Neural progenitor cell (in vitro differentiated cells): ENCODE measurements around the gene KLK12. TPM values are rescaled to one million over a fixed set of nuclear protein-coding genes. Genes with fewer than 3 reads are reported as not detected.

Experiments
- DNase-seq: peaks from one replicate; pipeline ENCODE4 v3.0.0-alpha.2; 2016; ENCODE audit warnings: low spot score
- H2AFZ ChIP-seq: fragments of 200-600 bp; sonication (generic); replicated peaks from 2 replicates; pipeline ENCODE4 v1.6.1; 2016; ENCODE audit warnings: antibody characterized with exemption
- H3F3A ChIP-seq: fragments of 200-600 bp; sonication (generic); 2 replicates; pipeline ENCODE4 v1.6.1; 2016; ENCODE audit warnings: antibody characterized with exemption, low read depth
- H3K27ac ChIP-seq: fragments of 200-600 bp; sonication (generic); 2 replicates; pipeline ENCODE4 v1.5.1; 2016; ENCODE audit warnings: mild to moderate bottlenecking
- H3K27me3 ChIP-seq: fragments of 200-600 bp; sonication (generic); 2 replicates; pipeline ENCODE4 v1.6.1; 2016; ENCODE audit warnings: mild to moderate bottlenecking, moderate library complexity
- H3K36me3 ChIP-seq: fragments of 200-600 bp; sonication (generic); 2 replicates; pipeline ENCODE4 v1.5.1; 2016
- H3K4me1 ChIP-seq: fragments of 200-600 bp; sonication (generic); 2 replicates; pipeline ENCODE4 v1.6.1; 2016; ENCODE audit warnings: mixed run types
- H3K4me2 ChIP-seq: fragments of 200-600 bp; sonication (generic); 2 replicates; pipeline ENCODE4 v1.6.1; 2016
- H3K4me3 ChIP-seq: fragments of 200-600 bp; sonication (generic); 2 replicates; pipeline ENCODE4 v1.5.1; 2016
- H3K79me2 ChIP-seq: fragments of 200-600 bp; sonication (generic); 2 replicates; pipeline ENCODE4 v1.6.1; 2016; ENCODE audit warnings: low read depth
- H3K9ac ChIP-seq: fragments of 200-600 bp; sonication (generic); 2 replicates; pipeline ENCODE4 v1.6.1; 2016
- H3K9me3 ChIP-seq: fragments of 200-600 bp; sonication (generic); 2 replicates; pipeline ENCODE4 v1.5.1; 2016; ENCODE audit warnings: low read depth
- H4K20me1 ChIP-seq: fragments of 200-600 bp; sonication (generic); 2 replicates; pipeline ENCODE4 v1.6.1; 2016; ENCODE audit warnings: low read depth
- H3K27ac Mint-ChIP-seq: 3 replicates; pipeline ENCODE4 v1.8.0; 2021; ENCODE audit warnings: mixed read lengths
- H3K27me3 Mint-ChIP-seq: 2 replicates; pipeline ENCODE4 v1.8.0; 2022; ENCODE audit warnings: low read depth, mild to moderate bottlenecking, inconsistent platforms, moderate library complexity, mixed read lengths; ENCODE audit not compliant: insufficient read depth
- H3K36me3 Mint-ChIP-seq: 3 replicates; pipeline ENCODE4 v1.8.0; 2021; ENCODE audit warnings: mixed read lengths
- H3K4me1 Mint-ChIP-seq: 3 replicates; pipeline ENCODE4 v1.8.0; 2021; ENCODE audit warnings: mixed read lengths
- H3K4me3 Mint-ChIP-seq: 3 replicates; pipeline ENCODE4 v1.8.0; 2021; ENCODE audit warnings: mild to moderate bottlenecking, moderate library complexity, mixed read lengths
- H3K9me3 Mint-ChIP-seq: 3 replicates; pipeline ENCODE4 v1.8.0; 2020; ENCODE audit warnings: mixed read lengths
- CTCF ChIP-seq: fragments of 200-600 bp; sonication (generic); IDR thresholded peaks from 2 replicates; pipeline ENCODE4 v1.5.1; 2017; ENCODE audit warnings: antibody characterized with exemption, mild to moderate bottlenecking
- EZH2 ChIP-seq: fragments of 200-600 bp; sonication (generic); IDR thresholded peaks from 2 replicates; pipeline ENCODE4 v1.6.1; 2017; ENCODE audit warnings: antibody characterized with exemption, mild to moderate bottlenecking, moderate library complexity
- EZH2phosphoT487 ChIP-seq: fragments of 200-600 bp; sonication (generic); IDR thresholded peaks from 2 replicates; pipeline ENCODE4 v1.6.1; 2017; ENCODE audit warnings: antibody characterized with exemption
- total RNA-seq: library from RNA; depleted of rRNA; stranded (reverse); fragments of >200 nt; gene quantifications from 2 replicates; pipeline ENCODE4 v1.2.3, GENCODE V29; 2015; ENCODE audit warnings: low replicate concordance

KLK12 gene
- total RNA-seq, 1 donor from 2014 or later: not detected

DNA sequence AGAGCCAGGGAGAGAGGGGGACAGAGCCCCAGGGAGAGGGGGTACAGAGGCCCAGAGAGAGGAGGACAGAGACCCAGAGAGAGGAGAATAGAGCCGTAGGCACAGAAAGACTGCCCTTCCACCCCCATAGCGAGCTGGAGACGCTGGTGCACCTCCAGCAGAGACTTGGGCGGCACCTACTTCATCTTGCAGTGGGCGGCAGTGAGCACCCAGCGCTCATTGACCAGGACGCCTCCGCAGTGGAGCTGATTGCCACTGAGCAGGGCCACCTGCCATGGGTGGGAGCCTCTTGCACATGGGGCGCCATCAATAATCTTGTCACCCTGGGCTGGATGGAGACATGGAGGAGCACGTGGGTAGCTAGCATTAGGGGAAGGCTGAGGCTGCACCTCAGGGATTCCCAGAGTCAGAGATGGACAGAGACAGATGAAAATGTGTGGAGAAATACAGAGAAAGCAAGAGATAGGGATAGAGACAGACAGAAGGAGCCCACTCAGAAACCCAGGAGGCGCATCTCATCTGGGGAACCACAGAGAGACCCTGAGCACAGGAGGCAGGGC lies 53.1 kb downstream of the KLK12 start:
- H3K4me1 ChIP-seq: peaks cover 3% of the 10 kb centered on the region
- no peak for DNase-seq
- no peak overlapping the region for H3K9ac ChIP-seq
- H3K9me3 ChIP-seq: no peaks in the 10 kb centered on the region
- H3K27me3 ChIP-seq: peaks cover 38% of the 10 kb centered on the region
- H4K20me1 ChIP-seq: no peaks in the 10 kb centered on the region
- no peak overlapping the region for H3K27ac ChIP-seq
- no peak overlapping the region for H3K4me3 Mint-ChIP-seq
- peaks cover 15% of the 10 kb centered on the region for H3K27me3 Mint-ChIP-seq
- no peaks in the 10 kb centered on the region for H3K36me3 ChIP-seq
- H3K27ac Mint-ChIP-seq: peak overlapping the region; percentile 10
- peaks cover 6% of the 10 kb centered on the region for H3K9me3 Mint-ChIP-seq
- no peaks in the 10 kb centered on the region for H3K79me2 ChIP-seq
- H2AFZ ChIP-seq: no peak overlapping the region
- no peak overlapping the region for H3K4me3 ChIP-seq
- TF ChIP-seq EZH2phosphoT487: no peak
- TF ChIP-seq EZH2: no peak
- no peak for TF ChIP-seq CTCF
- peaks cover 17% of the 10 kb centered on the region for H3K4me1 Mint-ChIP-seq
- no peaks in the 10 kb centered on the region for H3F3A ChIP-seq
- no peak overlapping the region for H3K4me2 ChIP-seq
- H3K36me3 Mint-ChIP-seq: no peaks in the 10 kb centered on the region

DNA sequence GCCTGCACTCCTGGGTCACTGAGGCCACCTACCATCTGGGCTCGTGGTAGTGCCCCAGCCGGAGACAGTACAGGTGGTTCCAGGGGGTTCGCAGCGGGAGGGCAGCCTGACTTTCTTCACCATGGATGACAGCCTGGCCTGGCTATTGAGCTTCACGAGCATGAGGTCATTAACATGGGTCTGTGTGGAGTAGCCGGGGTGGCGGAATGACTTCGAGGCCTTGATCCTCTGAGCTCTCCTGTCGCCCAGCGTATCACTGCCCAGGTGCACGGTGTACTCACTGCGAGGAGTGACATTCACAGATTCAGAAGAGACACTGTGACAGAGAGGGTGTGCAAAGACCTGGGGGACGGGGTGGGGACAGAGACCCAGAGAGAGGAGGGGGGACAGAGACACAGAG lies 54.6 kb downstream of the KLK12 start:
- H3K4me1 ChIP-seq: peaks cover 3% of the 10 kb centered on the region
- no peak overlapping the region for H3K27ac ChIP-seq
- H3K4me3 ChIP-seq: no peak overlapping the region
- Mint-ChIP-seq H3K4me3 (no peak overlapping the region), H3K4me1 (peaks cover 25% of the 10 kb centered on the region), H3K27ac (no peak overlapping the region), H3K9me3 (peaks cover 5% of the 10 kb centered on the region), H3K36me3 (no peaks in the 10 kb centered on the region), H3K27me3 (peaks cover 12% of the 10 kb centered on the region)
- no peaks in the 10 kb centered on the region for H4K20me1 ChIP-seq
- no peaks in the 10 kb centered on the region for H3K79me2 ChIP-seq
- no peaks in the 10 kb centered on the region for H3K36me3 ChIP-seq
- no peaks in the 10 kb centered on the region for H3K9me3 ChIP-seq
- no peaks in the 10 kb centered on the region for H3F3A ChIP-seq
- H3K9ac ChIP-seq: no peak overlapping the region
- TF ChIP-seq EZH2phosphoT487 (no peak), CTCF (no peak), EZH2 (no peak)
- no peak overlapping the region for H2AFZ ChIP-seq
- no peak overlapping the region for H3K4me2 ChIP-seq
- H3K27me3 ChIP-seq: peaks cover 25% of the 10 kb centered on the region
- no peak for DNase-seq

DNA sequence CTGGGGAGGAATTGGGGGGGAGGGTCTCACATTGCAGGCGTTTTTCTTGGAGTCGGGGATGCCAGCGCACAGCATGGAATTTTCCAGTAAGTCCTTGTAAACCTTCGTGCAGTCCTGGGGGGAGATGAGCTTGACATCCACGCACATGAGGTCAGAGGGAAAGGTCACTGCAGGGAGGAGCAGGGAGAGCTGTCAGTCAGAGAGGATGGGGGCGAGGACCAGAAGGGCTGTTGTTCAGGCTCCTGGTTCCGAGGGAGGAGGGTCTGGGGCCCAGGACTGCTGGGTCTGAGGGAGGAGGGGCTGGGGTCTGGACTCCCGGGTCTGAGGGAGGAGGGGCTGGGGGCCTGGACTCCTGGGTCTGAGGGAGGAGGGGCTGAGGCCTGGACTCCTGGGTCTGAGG lies 55.0 kb downstream of the KLK12 start:
- Histone ChIP-seq H3K9me3 (no peaks in the 10 kb centered on the region), H3K4me2 (no peak overlapping the region), H3F3A (no peaks in the 10 kb centered on the region), H3K27me3 (peaks cover 21% of the 10 kb centered on the region), H3K79me2 (no peaks in the 10 kb centered on the region), H3K4me1 (peaks cover 3% of the 10 kb centered on the region), H3K4me3 (no peak overlapping the region), H3K27ac (no peak overlapping the region), H2AFZ (no peak overlapping the region), H3K9ac (no peak overlapping the region), H3K36me3 (no peaks in the 10 kb centered on the region), H4K20me1 (no peaks in the 10 kb centered on the region)
- peaks cover 25% of the 10 kb centered on the region for H3K4me1 Mint-ChIP-seq
- no peak overlapping the region for H3K4me3 Mint-ChIP-seq
- no peak for DNase-seq
- H3K36me3 Mint-ChIP-seq: no peaks in the 10 kb centered on the region
- no peak overlapping the region for H3K27ac Mint-ChIP-seq
- H3K9me3 Mint-ChIP-seq: peaks cover 2% of the 10 kb centered on the region
- peaks cover 10% of the 10 kb centered on the region for H3K27me3 Mint-ChIP-seq
- TF ChIP-seq CTCF: no peak
- TF ChIP-seq EZH2phosphoT487: no peak
- no peak for TF ChIP-seq EZH2

Other genes starting within 250 kb of the KLK12 start
- not detected in 2 replicates for gene ACP4, start 244.6 kb downstream of the KLK12 start, total RNA-seq
- not detected in 2 replicates for gene KLK1, start 211.2 kb downstream of the KLK12 start, total RNA-seq
- gene KLK15, start 201.4 kb downstream of the KLK12 start, total RNA-seq: not detected in 2 replicates
- gene KLK3, start 180.1 kb downstream of the KLK12 start, total RNA-seq: not detected in 2 replicates
- not detected in 2 replicates for gene KLK2, start 161.6 kb downstream of the KLK12 start, total RNA-seq
- 0.68 TPM in 1 of 2 replicates, not detected in the other for gene KLK4, start 123.6 kb downstream of the KLK12 start, total RNA-seq
- gene KLK5, start 82.0 kb downstream of the KLK12 start, total RNA-seq: not detected in 2 replicates
- gene KLK6, start 65.4 kb downstream of the KLK12 start, total RNA-seq: not detected in 2 replicates
- 0.28 and 0.36 TPM in 2 replicates for gene KLK7, start 51.1 kb downstream of the KLK12 start, total RNA-seq
- gene KLK8, start 33.4 kb downstream of the KLK12 start, total RNA-seq: 0.46 TPM in 1 of 2 replicates, not detected in the other
- 1.9 TPM in 1 of 2 replicates, not detected in the other for gene KLK10, start 15.3 kb downstream of the KLK12 start, total RNA-seq
- not detected in 2 replicates for gene KLK11, start 8.4 kb downstream of the KLK12 start, total RNA-seq
- not detected in 2 replicates for gene KLK13, start 30.1 kb upstream of the KLK12 start, total RNA-seq
- gene KLK14, start 47.9 kb upstream of the KLK12 start, total RNA-seq: not detected in 2 replicates
- gene CTU1, start 73.4 kb upstream of the KLK12 start, total RNA-seq: 0.24 and 5.6 TPM in 2 replicates
- not detected in 2 replicates for gene SIGLEC9, start 89.9 kb upstream of the KLK12 start, total RNA-seq
- gene SIGLEC7, start 107.3 kb upstream of the KLK12 start, total RNA-seq: not detected in 2 replicates
- not detected in 2 replicates for gene CD33, start 190.1 kb upstream of the KLK12 start, total RNA-seq
- gene SIGLECL1, start 216.1 kb upstream of the KLK12 start, total RNA-seq: not detected in 2 replicates